A673 (cell line): ENCODE results near the gene IL18R1.

Source experiments
- EZH2 ChIP-seq: fragments of 200-600 bp; sonication (generic); IDR thresholded peaks from 2 replicates; pipeline ENCODE4 v1.6.1; 2017; ENCODE audit warnings: borderline replicate concordance, low read depth, mild to moderate bottlenecking, mixed read lengths, antibody characterized with exemption, low read length; ENCODE audit not compliant: poor library complexity, severe bottlenecking
- TF ChIP-seq, protein P1 (sequence below): fragments of 300-800, 200-600 bp; sonication (generic); conservative IDR thresholded peaks from 2 replicates; pipeline ENCODE4 v1.5.1; 2017; ENCODE audit warnings: low read depth, mild to moderate bottlenecking, antibody characterized with exemption, low read length, moderate library complexity, mixed read lengths

- TF ChIP-seq EZH2 = no peak
- TF ChIP-seq, protein P1, sequence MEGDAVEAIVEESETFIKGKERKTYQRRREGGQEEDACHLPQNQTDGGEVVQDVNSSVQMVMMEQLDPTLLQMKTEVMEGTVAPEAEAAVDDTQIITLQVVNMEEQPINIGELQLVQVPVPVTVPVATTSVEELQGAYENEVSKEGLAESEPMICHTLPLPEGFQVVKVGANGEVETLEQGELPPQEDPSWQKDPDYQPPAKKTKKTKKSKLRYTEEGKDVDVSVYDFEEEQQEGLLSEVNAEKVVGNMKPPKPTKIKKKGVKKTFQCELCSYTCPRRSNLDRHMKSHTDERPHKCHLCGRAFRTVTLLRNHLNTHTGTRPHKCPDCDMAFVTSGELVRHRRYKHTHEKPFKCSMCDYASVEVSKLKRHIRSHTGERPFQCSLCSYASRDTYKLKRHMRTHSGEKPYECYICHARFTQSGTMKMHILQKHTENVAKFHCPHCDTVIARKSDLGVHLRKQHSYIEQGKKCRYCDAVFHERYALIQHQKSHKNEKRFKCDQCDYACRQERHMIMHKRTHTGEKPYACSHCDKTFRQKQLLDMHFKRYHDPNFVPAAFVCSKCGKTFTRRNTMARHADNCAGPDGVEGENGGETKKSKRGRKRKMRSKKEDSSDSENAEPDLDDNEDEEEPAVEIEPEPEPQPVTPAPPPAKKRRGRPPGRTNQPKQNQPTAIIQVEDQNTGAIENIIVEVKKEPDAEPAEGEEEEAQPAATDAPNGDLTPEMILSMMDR = no peak
Observed at GRCh38 chr2:102346381-102347130, 9.0 kb upstream of the IL18R1 start.
